Common myeloid progenitor, CD34-positive (primary cell): ENCODE measurements around the gene BMPER.

ENCODE experiments used
- CTCF ChIA-PET: fragments of 350-600 bp; sonication (Branson Sonifier 250); formaldehyde crosslinking; loops from one replicate; lab custom pipeline; 2021; ENCODE audit warnings: antibody characterized with exemption; lab: Charles Lee
- POLR2A ChIA-PET: fragments of 350-600 bp; sonication (Branson Sonifier 250); formaldehyde crosslinking; loops from one replicate; lab custom pipeline; 2021; ENCODE audit warnings: antibody characterized with exemption; lab: Charles Lee
- DNase-seq, 3 donors: peaks; one replicate each; pipeline versions ENCODE4 v3.0.0 to v3.0.0-alpha.2; 2013
- H3K27ac ChIP-seq, 2 experiments: 1 replicate in 1 of 2; 2 replicates in 1 of 2; pipeline ENCODE4 v1.7.0; 2013; ENCODE audit warnings: inconsistent platforms in 2 of 2, low read length in 2 of 2, mild to moderate bottlenecking in 2 of 2, low read depth in 1 of 2, moderate library complexity in 1 of 2; ENCODE audit not compliant: severe bottlenecking in 2 of 2, insufficient read depth in 1 of 2, poor library complexity in 1 of 2
- H3K27me3 ChIP-seq, 5 experiments: replicated peaks in 2 of 5; 1 replicate in 3 of 5; 2 replicates in 2 of 5; pipeline versions ENCODE4 v1.6.1 to v1.7.0; 2013; ENCODE audit warnings: low read length in 4 of 5, mild to moderate bottlenecking in 2 of 5, moderate library complexity in 2 of 5, inconsistent platforms in 1 of 5; ENCODE audit not compliant: insufficient read depth in 5 of 5, control insufficient read depth in 4 of 5
- H3K36me3 ChIP-seq, 4 experiments: 1 replicate in 2 of 4; 2 replicates in 2 of 4; pipeline versions ENCODE4 v1.6.1 to v1.7.0; 2013; ENCODE audit warnings: low read length in 3 of 4, control low read depth in 1 of 4, mild to moderate bottlenecking in 1 of 4; ENCODE audit not compliant: control insufficient read depth in 4 of 4, insufficient read depth in 4 of 4
- H3K4me1 ChIP-seq, 4 experiments: 1 replicate in 3 of 4; 2 replicates in 1 of 4; pipeline versions ENCODE4 v1.6.1 to v1.7.1; 2013; ENCODE audit warnings: low read length in 3 of 4, mild to moderate bottlenecking in 3 of 4, control low read depth in 1 of 4, inconsistent platforms in 1 of 4, moderate library complexity in 1 of 4; ENCODE audit not compliant: control insufficient read depth in 4 of 4, insufficient read depth in 4 of 4; ENCODE audit errors: control extremely low read depth in 1 of 4
- H3K4me3 ChIP-seq, 7 experiments: 1 replicate in 4 of 7; 2 replicates in 3 of 7; pipeline versions ENCODE4 v1.5.1 to v1.7.0; 2013; ENCODE audit warnings: mild to moderate bottlenecking in 7 of 7, low read length in 6 of 7, moderate library complexity in 6 of 7, inconsistent platforms in 2 of 7, low read depth in 2 of 7, control low read depth in 1 of 7; ENCODE audit not compliant: insufficient read depth in 4 of 7, control insufficient read depth in 1 of 7; ENCODE audit errors: extremely low read depth in 1 of 7
- H3K9me3 ChIP-seq, 5 experiments: 1 replicate in 4 of 5; 2 replicates in 1 of 5; pipeline versions ENCODE4 v1.6.1 to v1.7.1; 2013; ENCODE audit warnings: low read length in 4 of 5, mild to moderate bottlenecking in 2 of 5, inconsistent platforms in 1 of 5, low read depth in 1 of 5, moderate library complexity in 1 of 5; ENCODE audit not compliant: control insufficient read depth in 4 of 5, insufficient read depth in 2 of 5; ENCODE audit errors: control extremely low read depth in 1 of 5
- WGBS: methylation state at CpG from one replicate; pipeline ENCODE4 v1.1.5; 2013; ENCODE audit not compliant: insufficient coverage; 5-methylcytosine and 5-hydroxymethylcytosine counted together

The BMPER gene

DNA sequence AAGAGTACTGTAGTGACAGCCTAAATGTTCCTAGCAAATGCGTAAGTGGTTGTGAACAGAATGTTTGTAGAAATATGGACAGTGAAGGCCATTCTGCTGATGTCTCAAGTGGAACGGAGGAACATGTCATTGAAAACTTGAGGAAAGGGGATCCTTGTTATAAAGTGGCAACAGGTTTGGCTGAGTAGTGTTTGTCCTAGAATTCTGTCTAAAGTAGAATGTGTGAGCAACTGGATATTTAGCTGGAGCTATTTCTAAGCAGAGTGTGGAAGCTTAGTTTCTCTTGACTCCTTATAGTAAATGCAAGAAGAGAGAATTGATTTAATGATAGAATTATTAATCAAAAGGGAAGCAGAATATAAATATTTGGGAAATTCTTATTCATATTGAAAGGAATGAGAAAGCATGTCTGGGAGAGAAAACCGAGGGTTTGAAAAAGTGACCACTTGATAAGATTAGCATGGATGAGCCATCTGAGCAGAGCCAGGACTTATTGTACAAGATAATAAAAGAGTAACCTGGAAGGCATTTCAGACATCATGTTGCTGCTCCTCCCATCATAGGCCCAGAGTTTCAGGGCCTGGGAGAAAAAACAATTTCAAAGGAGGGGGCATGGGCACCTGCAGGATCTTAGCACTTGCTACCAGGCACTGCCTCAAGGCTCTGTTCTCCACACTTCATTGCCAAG lies 276.1 kb downstream of the BMPER start:
- WGBS: 94% methylated on average over 3 of the region's 3 CpGs
- CTCF ChIA-PET: no interaction called here

DNA sequence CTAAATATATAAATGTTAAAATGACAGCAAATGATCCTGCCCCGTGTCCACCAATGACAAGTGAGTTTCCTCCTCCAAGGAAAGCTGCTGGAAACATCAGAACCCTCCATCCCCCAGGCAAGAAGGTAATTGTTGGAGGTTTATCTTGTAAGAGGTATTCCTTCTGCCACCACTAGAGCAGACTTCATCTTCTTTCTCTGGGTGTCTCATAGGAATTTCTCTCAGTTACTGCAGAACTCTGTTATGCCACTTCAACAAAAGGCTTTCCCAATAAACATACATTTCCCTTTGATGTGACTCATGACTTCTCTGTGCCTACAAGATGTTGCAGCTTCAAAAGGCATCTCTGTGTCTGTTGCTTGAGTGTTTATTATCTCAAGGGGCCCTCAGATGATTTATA lies 279.1 kb downstream of the BMPER start:
- peaks cover 0 to 2% (median 0%) of the 10 kb centered on the region in 5 experiments for H3K27me3 ChIP-seq
- no peaks in the 10 kb centered on the region for H3K4me1 ChIP-seq
- no peak for DNase-seq
- no peaks in the 10 kb centered on the region for H3K36me3 ChIP-seq
- no peak overlapping the region for H3K27ac ChIP-seq
- CTCF ChIA-PET: no interaction called here
- no peak overlapping the region for H3K4me3 ChIP-seq
- POLR2A ChIA-PET: interaction anchor here (0.7 kb wide), 1 partner anchor 492 kb away, joined by 3 read pairs; no protein-coding TSS in a partner anchor
- no CpG with 5 or more reads among the region's 1 CpG for WGBS
- peaks cover 0 to 2% (median 0%) of the 10 kb centered on the region in 5 experiments for H3K9me3 ChIP-seq

More for the DNA sequence above, 276.1 kb downstream of the BMPER start:
- POLR2A ChIA-PET: no interaction called here
- Histone ChIP-seq H3K27ac (no peak overlapping the region), H3K4me3 (no peak overlapping the region), H3K9me3 (peaks cover 0 to 2% (median 0%) of the 10 kb centered on the region in 5 experiments), H3K4me1 (no peaks in the 10 kb centered on the region), H3K27me3 (no peaks in the 10 kb centered on the region), H3K36me3 (no peaks in the 10 kb centered on the region)
- no peak for DNase-seq

GRCh38 chr7:34187798-34188307 lies 282.5 kb downstream of the BMPER start:
- DNase-seq: no peak
- ChIA-PET CTCF (no interaction called here), POLR2A (no interaction called here)
- H3K9me3 ChIP-seq: peaks cover 0 to 2% (median 0%) of the 10 kb centered on the region in 5 experiments
- no peaks in the 10 kb centered on the region for H3K36me3 ChIP-seq
- H3K4me1 ChIP-seq: no peaks in the 10 kb centered on the region
- peaks cover 0 to 2% (median 0%) of the 10 kb centered on the region in 5 experiments for H3K27me3 ChIP-seq
- WGBS: no CpG with 5 or more reads among the region's 2 CpGs
- no peak overlapping the region for H3K27ac ChIP-seq
- no peak overlapping the region for H3K4me3 ChIP-seq

- ChIA-PET POLR2A (no interaction called here), CTCF (no interaction called here)
- H3K4me3 ChIP-seq: no peak overlapping the region
- H3K4me1 ChIP-seq: no peaks in the 10 kb centered on the region
- no CpG with 5 or more reads among the region's 3 CpGs for WGBS
- no peak overlapping the region for H3K27ac ChIP-seq
- H3K27me3 ChIP-seq: peaks cover 0 to 2% (median 0%) of the 10 kb centered on the region in 5 experiments
- H3K36me3 ChIP-seq: no peaks in the 10 kb centered on the region
- peaks cover 0 to 2% (median 0%) of the 10 kb centered on the region in 5 experiments for H3K9me3 ChIP-seq
- DNase-seq: no peak
These were observed 283.7 kb downstream of the BMPER start for GRCh38 chr7:34189031-34189430.

GRCh38 chr7:34190299-34190698 lies 285.0 kb downstream of the BMPER start:
- H3K4me1 ChIP-seq: no peaks in the 10 kb centered on the region
- H3K27me3 ChIP-seq: peaks cover 0 to 2% (median 0%) of the 10 kb centered on the region in 5 experiments
- peaks cover 0 to 2% (median 0%) of the 10 kb centered on the region in 5 experiments for H3K9me3 ChIP-seq
- H3K27ac ChIP-seq: no peak overlapping the region
- no peak overlapping the region for H3K4me3 ChIP-seq
- ChIA-PET POLR2A (no interaction called here), CTCF (no interaction called here)
- no peaks in the 10 kb centered on the region for H3K36me3 ChIP-seq
- no peak for DNase-seq
- 86% methylated on average over 4 of the region's 4 CpGs for WGBS

GRCh38 chr7:34191162-34191561 lies 285.8 kb downstream of the BMPER start:
- 94% methylated on average over 8 of the region's 8 CpGs for WGBS
- CTCF ChIA-PET: no interaction called here
- H3K9me3 ChIP-seq: peaks cover 0 to 2% (median 0%) of the 10 kb centered on the region in 5 experiments
- H3K4me3 ChIP-seq: no peak overlapping the region
- POLR2A ChIA-PET: no interaction called here
- no peaks in the 10 kb centered on the region for H3K36me3 ChIP-seq
- no peak for DNase-seq
- no peaks in the 10 kb centered on the region for H3K4me1 ChIP-seq
- no peak overlapping the region for H3K27ac ChIP-seq
- H3K27me3 ChIP-seq: peaks cover 0 to 2% (median 0%) of the 10 kb centered on the region in 5 experiments

DNA sequence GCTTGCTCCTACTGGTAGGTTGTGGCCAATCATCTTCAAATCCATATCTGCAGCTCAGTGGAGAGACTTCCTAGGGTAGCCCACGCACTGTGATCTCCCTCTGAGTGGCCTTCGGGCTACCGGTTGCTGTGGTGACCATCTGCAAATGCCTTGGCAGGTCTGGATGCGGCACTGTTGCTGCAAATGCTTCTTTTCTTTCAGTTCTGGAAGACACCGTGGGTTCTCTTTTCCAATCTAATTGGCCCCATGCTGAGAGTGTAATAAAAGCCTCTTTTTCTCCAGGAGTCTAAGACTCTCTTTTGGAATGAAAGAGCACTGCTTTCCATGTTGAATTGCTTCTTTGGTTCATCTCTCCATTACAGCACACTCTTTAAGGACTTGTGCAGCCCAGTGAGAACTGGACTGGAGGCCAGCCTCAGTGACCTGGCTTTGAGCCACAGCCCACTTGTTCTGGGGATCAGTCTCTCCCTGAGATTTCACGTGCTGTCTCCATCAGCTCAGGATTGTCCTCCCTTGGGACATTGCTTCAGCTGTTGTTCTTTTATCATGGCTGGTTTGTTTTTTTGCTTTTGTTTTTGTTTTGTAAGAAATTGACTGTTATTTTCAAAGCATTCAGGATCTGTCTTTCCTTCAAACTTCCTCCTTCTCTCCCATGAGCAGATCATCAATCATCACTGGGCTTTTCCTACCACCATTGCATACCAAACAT lies 286.6 kb downstream of the BMPER start:
- DNase-seq: no peak
- WGBS: 93% methylated on average over 6 of the region's 6 CpGs
- CTCF ChIA-PET: no interaction called here
- H3K36me3 ChIP-seq: no peaks in the 10 kb centered on the region
- H3K27ac ChIP-seq: no peak overlapping the region
- H3K27me3 ChIP-seq: peaks cover 0 to under 1% (median 0%) of the 10 kb centered on the region in 5 experiments
- POLR2A ChIA-PET: no interaction called here
- peaks cover 0 to 2% (median 0%) of the 10 kb centered on the region in 5 experiments for H3K9me3 ChIP-seq
- H3K4me1 ChIP-seq: no peaks in the 10 kb centered on the region
- no peak overlapping the region for H3K4me3 ChIP-seq
